Smooth muscle cell (in vitro differentiated cells): Measurements from ENCODE around the gene PROSER3. TPM values are rescaled to one million over a fixed set of nuclear protein-coding genes. Genes with fewer than 3 reads are reported as not detected.

ENCODE experiments used
- DNase-seq: peaks from one replicate; lab custom pipeline; 2025; ENCODE audit not compliant: unreplicated experiment; lab: John Stamatoyannopoulos, UW
- H2AFZ ChIP-seq: fragments of 200-600 bp; sonication (generic); 2 replicates; pipeline ENCODE4 v1.6.0; 2016; ENCODE audit warnings: antibody characterized with exemption, low read depth, mild to moderate bottlenecking
- H3F3A ChIP-seq: fragments of 200-600 bp; sonication (generic); 2 replicates; pipeline ENCODE4 v1.6.0; 2017; ENCODE audit warnings: antibody characterized with exemption, low read depth
- H3K27ac ChIP-seq: fragments of 200-600 bp; sonication (generic); 2 replicates; pipeline ENCODE4 v1.5.1; 2016; ENCODE audit warnings: low read depth, mild to moderate bottlenecking
- H3K27me3 ChIP-seq: fragments of 200-600 bp; sonication (generic); 2 replicates; pipeline ENCODE4 v1.6.1; 2016; ENCODE audit warnings: low read depth, mild to moderate bottlenecking
- H3K36me3 ChIP-seq: fragments of 200-600 bp; sonication (generic); 2 replicates; pipeline ENCODE4 v1.5.1; 2016; ENCODE audit warnings: low read depth
- H3K4me1 ChIP-seq: fragments of 200-600 bp; sonication (generic); 2 replicates; pipeline ENCODE4 v1.5.1; 2016; ENCODE audit warnings: low read depth
- H3K4me2 ChIP-seq: fragments of 200-600 bp; sonication (generic); 2 replicates; pipeline ENCODE4 v1.6.0; 2016; ENCODE audit warnings: mild to moderate bottlenecking
- H3K4me3 ChIP-seq: fragments of 200-600 bp; sonication (generic); 2 replicates; pipeline ENCODE4 v1.5.1; 2016; ENCODE audit warnings: mild to moderate bottlenecking
- H3K79me2 ChIP-seq: fragments of 200-600 bp; sonication (generic); 2 replicates; pipeline ENCODE4 v1.6.0; 2016; ENCODE audit warnings: low read depth, mild to moderate bottlenecking
- H3K9ac ChIP-seq: fragments of 200-600 bp; sonication (generic); 2 replicates; pipeline ENCODE4 v1.6.0; 2016; ENCODE audit warnings: low read depth
- H3K9me3 ChIP-seq: fragments of 200-600 bp; sonication (generic); replicated peaks from 2 replicates; pipeline ENCODE4 v1.5.1; 2016; ENCODE audit warnings: low read depth
- H4K20me1 ChIP-seq: fragments of 200-600 bp; sonication (generic); 2 replicates; pipeline ENCODE4 v1.6.0; 2016; ENCODE audit warnings: low read depth
- CTCF ChIP-seq: fragments of 200-600 bp; sonication (generic); IDR thresholded peaks from 2 replicates; pipeline ENCODE4 v1.5.1; 2017; ENCODE audit warnings: borderline replicate concordance, mild to moderate bottlenecking, antibody characterized with exemption; ENCODE audit not compliant: insufficient read depth, poor library complexity, severe bottlenecking
- WGBS: methylation state at CpG from one replicate; pipeline ENCODE4 v1.1.7; 2016; ENCODE audit warnings: low lambda C conversion rate; 5-methylcytosine and 5-hydroxymethylcytosine counted together
- polyA plus RNA-seq: library from polyadenylated mRNA; unstranded; fragments of >200 nt; fragmentation: Nextera tagmentation; extraction: Ambion mirVana; gene quantifications from 2 replicates; pipeline ENCODE4 v1.2.1, GENCODE V29; 2016
- total RNA-seq: library from RNA; depleted of rRNA; stranded (reverse); fragments of >200 nt; gene quantifications from 2 replicates; pipeline ENCODE4 v1.2.3, GENCODE V29; 2014

The PROSER3 gene
- total and polyA plus RNA-seq, 2 experiments from 2014 or later = 13.7 to 24.8 TPM

GRCh38 chr19:35736913-35737886, 20.8 kb upstream of the PROSER3 start:
- no peak overlapping the region for H3K9ac ChIP-seq
- DNase-seq = no peak
- H2AFZ ChIP-seq = no peak overlapping the region
- WGBS = 96% methylated on average over 22 of the region's 22 CpGs
- no peaks in the 10 kb centered on the region for H3F3A ChIP-seq
- H3K4me1 ChIP-seq = peaks cover 5% of the 10 kb centered on the region
- H3K9me3 ChIP-seq = no peaks in the 10 kb centered on the region
- no peaks in the 10 kb centered on the region for H3K27me3 ChIP-seq
- H3K4me3 ChIP-seq = no peak overlapping the region
- H3K27ac ChIP-seq = no peak overlapping the region
- H3K79me2 ChIP-seq = no peaks in the 10 kb centered on the region
- H3K4me2 ChIP-seq = no peak overlapping the region
- peak; percentile 12 for TF ChIP-seq CTCF
- peaks cover 5% of the 10 kb centered on the region for H4K20me1 ChIP-seq
- no peaks in the 10 kb centered on the region for H3K36me3 ChIP-seq

DNA sequence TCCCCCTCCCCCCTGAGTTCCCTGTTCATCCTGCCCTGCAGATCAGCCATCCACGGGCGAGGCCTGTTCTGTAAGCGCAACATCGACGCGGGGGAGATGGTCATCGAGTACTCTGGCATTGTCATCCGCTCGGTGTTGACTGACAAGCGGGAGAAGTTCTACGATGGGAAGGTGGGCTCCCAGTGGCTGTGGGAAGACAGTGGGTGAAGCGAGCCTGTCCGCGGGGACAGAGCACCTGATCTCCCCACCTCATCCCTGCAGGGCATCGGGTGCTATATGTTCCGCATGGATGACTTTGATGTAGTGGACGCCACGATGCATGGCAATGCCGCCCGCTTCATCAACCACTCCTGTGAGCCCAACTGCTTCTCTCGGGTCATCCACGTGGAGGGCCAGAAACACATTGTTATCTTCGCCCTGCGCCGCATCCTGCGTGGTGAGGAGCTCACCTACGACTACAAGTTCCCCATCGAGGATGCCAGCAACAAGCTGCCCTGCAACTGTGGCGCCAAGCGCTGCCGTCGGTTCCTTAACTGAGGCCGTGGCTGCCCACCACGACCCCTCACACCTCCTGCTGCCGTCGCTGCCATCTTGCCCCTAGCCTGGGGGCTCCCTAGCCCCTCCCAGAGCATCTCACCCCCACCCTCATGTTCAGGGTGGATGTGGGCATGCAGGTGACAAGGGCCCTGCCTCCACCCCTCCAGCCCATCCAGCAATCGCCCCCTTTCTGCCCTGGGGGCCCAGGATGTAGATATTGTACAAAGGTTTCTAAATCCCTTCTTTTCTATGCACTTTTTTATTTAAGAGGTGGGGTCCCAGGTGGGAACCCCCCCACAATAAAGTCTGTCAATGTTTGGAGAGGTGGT, 19.7 kb upstream of the PROSER3 start:
- Histone ChIP-seq H4K20me1 (no peaks in the 10 kb centered on the region), H3K79me2 (no peaks in the 10 kb centered on the region), H2AFZ (no peak overlapping the region), H3K27me3 (no peaks in the 10 kb centered on the region), H3K36me3 (no peaks in the 10 kb centered on the region), H3K4me2 (no peak overlapping the region), H3K4me1 (peaks cover 5% of the 10 kb centered on the region), H3K4me3 (no peak overlapping the region), H3K27ac (no peak overlapping the region), H3K9ac (no peak overlapping the region), H3F3A (no peaks in the 10 kb centered on the region), H3K9me3 (no peaks in the 10 kb centered on the region)
- WGBS = 97% methylated on average over 37 of the region's 37 CpGs
- DNase-seq = no peak
- no peak for TF ChIP-seq CTCF

- no peaks in the 10 kb centered on the region for H4K20me1 ChIP-seq
- no peaks in the 10 kb centered on the region for H3K9me3 ChIP-seq
- no peak overlapping the region for H3K4me3 ChIP-seq
- H2AFZ ChIP-seq = no peak overlapping the region
- no peaks in the 10 kb centered on the region for H3K27me3 ChIP-seq
- no peak for DNase-seq
- TF ChIP-seq CTCF = no peak
- no peak overlapping the region for H3K9ac ChIP-seq
- H3K4me1 ChIP-seq = peaks cover 5% of the 10 kb centered on the region
- H3K79me2 ChIP-seq = no peaks in the 10 kb centered on the region
- WGBS = 98% methylated on average over 2 of the region's 2 CpGs
- no peaks in the 10 kb centered on the region for H3F3A ChIP-seq
- H3K27ac ChIP-seq = no peak overlapping the region
- H3K36me3 ChIP-seq = no peaks in the 10 kb centered on the region
- H3K4me2 ChIP-seq = no peak overlapping the region
These were observed 19.1 kb upstream of the PROSER3 start for GRCh38 chr19:35738887-35739229.
